Measurements from ENCODE around the gene LRRC2.

Gene LRRC2

DNA sequence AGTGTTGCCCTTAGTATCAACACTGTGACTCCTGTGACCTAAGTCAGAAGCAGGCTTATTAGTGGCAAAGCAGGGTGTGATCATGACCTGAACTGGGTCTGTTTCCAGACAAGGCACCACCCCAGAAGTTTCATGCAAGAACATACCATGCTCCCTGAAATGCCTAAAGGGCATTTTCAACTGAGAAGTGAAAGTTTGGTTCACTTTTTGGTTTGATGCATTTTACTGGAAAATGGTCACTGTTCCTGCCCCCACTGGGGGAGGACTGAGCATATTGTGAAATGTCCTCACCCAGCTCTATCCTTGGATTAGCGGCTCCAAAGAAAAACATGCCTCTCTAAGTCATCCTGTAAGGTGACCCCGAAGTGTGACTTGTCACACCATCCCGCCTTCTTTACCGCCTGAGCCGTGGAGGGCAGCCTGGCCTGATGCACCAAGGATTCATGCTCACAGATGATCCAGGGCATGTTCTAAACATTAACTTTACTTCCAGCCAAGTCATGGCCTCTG is 43.2 kb upstream of the LRRC2 start:
- Histone ChIP-seq H3K4me3 (no peak overlapping the region), H3K27ac (no peak overlapping the region)
- DNase-seq (ENCODE audit: low spot score): no peak
- TF ChIP-seq, protein P1, sequence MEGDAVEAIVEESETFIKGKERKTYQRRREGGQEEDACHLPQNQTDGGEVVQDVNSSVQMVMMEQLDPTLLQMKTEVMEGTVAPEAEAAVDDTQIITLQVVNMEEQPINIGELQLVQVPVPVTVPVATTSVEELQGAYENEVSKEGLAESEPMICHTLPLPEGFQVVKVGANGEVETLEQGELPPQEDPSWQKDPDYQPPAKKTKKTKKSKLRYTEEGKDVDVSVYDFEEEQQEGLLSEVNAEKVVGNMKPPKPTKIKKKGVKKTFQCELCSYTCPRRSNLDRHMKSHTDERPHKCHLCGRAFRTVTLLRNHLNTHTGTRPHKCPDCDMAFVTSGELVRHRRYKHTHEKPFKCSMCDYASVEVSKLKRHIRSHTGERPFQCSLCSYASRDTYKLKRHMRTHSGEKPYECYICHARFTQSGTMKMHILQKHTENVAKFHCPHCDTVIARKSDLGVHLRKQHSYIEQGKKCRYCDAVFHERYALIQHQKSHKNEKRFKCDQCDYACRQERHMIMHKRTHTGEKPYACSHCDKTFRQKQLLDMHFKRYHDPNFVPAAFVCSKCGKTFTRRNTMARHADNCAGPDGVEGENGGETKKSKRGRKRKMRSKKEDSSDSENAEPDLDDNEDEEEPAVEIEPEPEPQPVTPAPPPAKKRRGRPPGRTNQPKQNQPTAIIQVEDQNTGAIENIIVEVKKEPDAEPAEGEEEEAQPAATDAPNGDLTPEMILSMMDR (IDR thresholded peaks at IDR 0.05): no peak

GRCh38 chr3:46607603-46608028 is 41.5 kb upstream of the LRRC2 start:
- DNase-seq (ENCODE audit: low spot score): no peak
- H3K27ac ChIP-seq: no peak overlapping the region
- TF ChIP-seq, protein P1 (IDR thresholded peaks at IDR 0.05): no peak
- no peak overlapping the region for H3K4me3 ChIP-seq

- TF ChIP-seq, protein P1 (IDR thresholded peaks at IDR 0.05): no peak
- H3K27ac ChIP-seq: no peak overlapping the region
- no peak for DNase-seq (ENCODE audit: low spot score)
- H3K4me3 ChIP-seq: no peak overlapping the region
Measured at GRCh38 chr3:46604127-46604526, 38.0 kb upstream of the LRRC2 start.

DNA sequence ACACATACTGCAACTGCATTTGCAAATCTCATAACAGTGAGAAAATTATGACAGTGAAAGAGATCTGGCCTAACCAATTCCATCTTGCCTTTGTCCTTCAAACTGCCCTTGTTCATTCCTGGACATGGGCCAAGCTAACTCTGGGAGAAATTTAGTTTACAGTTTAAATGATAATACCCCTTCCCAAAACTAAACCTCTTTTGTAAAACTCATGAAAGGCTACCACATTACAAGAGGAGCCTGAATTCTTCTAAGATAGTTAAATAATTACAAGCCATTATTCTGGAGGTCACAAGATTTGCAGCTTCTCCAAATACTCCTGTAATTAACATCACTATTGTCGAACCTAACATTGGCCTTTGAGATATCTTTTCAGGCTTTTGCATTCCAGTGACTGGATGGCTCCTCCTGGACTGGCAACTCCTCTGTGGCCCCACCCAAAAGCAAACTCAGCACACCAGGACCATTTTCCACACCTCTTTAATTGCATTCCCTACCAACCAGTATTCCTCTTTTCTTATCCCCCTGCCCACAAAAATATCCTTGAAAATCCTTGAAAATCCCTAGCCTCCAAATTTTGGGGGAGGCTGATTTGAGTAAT is 37.4 kb upstream of the LRRC2 start:
- no peak for DNase-seq (ENCODE audit: low spot score)
- Histone ChIP-seq H3K4me3 (no peak overlapping the region), H3K27ac (no peak overlapping the region)
- TF ChIP-seq, protein P1 (IDR thresholded peaks at IDR 0.05): no peak

GRCh38 chr3:46599590-46599989 is 33.5 kb upstream of the LRRC2 start:
- no peak for DNase-seq (ENCODE audit: low spot score)
- H3K27ac ChIP-seq: no peak overlapping the region
- H3K4me3 ChIP-seq: no peak overlapping the region
- TF ChIP-seq, protein P1 (IDR thresholded peaks at IDR 0.05): no peak

GRCh38 chr3:46595819-46596314 is 29.8 kb upstream of the LRRC2 start:
- no peak overlapping the region for H3K27ac ChIP-seq
- no peak overlapping the region for H3K4me3 ChIP-seq
- no peak for DNase-seq (ENCODE audit: low spot score)
- TF ChIP-seq, protein P1 (IDR thresholded peaks at IDR 0.05): no peak

DNA sequence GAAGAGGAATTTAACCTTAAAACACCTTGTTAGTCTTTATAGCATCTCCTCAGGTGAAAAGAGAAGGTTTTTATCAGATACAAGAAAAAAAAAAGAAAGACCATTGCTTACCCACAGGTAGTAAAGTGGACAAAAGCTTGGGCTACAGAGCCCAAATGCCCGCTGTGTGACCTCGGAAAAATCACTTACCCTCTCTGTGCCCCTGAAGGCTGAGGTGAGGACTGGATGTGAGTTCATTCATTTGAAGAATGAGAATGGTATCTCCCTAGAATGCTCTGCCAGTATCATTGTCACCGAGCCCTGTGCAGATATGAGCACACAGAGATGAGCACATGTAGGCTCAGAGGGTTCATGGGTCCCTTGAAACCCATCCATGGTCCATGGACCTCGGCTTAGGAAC is 28.6 kb upstream of the LRRC2 start:
- no peak for DNase-seq (ENCODE audit: low spot score)
- TF ChIP-seq, protein P1 (IDR thresholded peaks at IDR 0.05): no peak
- Histone ChIP-seq H3K27ac (no peak overlapping the region), H3K4me3 (no peak overlapping the region)
